Hematopoietic multipotent progenitor cell treated with erythropoietin and hydrocortisone succinate and interleukin-3 and kit ligand, for 4 days (in vitro differentiated cells): Measurements from ENCODE around the gene CRYBG1.
"Not testable (repeated sequence)": the region's sequence is repeated elsewhere in the genome, so short reads cannot be mapped to it uniquely, and the experiment has no call there.

Source experiments
- DNase-seq: peaks from one replicate; pipeline ENCODE4 v3.0.0-alpha.2; 2015

The CRYBG1 gene

DNA sequence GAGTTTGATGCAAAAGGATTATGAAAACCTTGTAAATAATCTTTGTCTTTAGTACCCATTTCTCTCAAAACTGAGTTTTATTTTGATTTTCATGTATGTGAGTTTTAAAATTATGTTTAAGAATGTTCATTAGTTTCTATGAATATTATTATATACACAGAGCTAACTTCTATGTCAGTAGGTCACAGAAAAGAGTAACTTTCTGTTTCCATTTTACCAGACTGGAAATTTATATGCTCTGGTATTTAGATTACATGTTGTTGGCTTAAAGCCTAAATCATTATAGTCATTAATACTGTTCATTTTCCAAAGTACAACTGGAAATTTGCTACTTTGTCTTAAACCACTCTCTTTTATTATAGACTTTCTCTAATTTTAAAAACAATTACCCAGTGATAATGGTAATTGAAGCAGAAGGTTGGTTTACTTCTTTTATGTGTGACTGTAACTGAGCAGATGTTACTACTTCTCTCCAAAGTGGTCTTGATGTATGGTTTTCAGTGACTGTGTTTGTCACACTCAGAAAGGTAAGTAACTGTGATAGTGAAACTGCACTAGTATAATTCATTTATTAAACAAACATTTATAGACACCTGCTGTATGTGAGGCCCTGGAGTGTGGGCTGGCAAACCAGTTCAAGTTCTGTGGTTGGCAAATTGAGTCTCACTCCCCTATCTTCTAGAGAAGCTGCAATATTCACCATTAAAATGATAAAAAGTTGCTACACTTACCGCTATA lies 13.2 kb downstream of the CRYBG1 start:
- DNase-seq: no peak

- no peak for DNase-seq
Observed at GRCh38 chr6:106377061-106377540, 16.6 kb downstream of the CRYBG1 start.

- DNase-seq: no peak
Observed at GRCh38 chr6:106379951-106380350, 19.4 kb downstream of the CRYBG1 start.

GRCh38 chr6:106380407-106380806 lies 19.9 kb downstream of the CRYBG1 start:
- no peak for DNase-seq

- DNase-seq: no peak
Observed at GRCh38 chr6:106381223-106381622, 20.7 kb downstream of the CRYBG1 start.

- DNase-seq: peak; percentile 11
Observed at GRCh38 chr6:106381881-106382280, 21.4 kb downstream of the CRYBG1 start.

GRCh38 chr6:106383573-106383972 lies 23.1 kb downstream of the CRYBG1 start:
- peak; percentile 78 for DNase-seq

DNA sequence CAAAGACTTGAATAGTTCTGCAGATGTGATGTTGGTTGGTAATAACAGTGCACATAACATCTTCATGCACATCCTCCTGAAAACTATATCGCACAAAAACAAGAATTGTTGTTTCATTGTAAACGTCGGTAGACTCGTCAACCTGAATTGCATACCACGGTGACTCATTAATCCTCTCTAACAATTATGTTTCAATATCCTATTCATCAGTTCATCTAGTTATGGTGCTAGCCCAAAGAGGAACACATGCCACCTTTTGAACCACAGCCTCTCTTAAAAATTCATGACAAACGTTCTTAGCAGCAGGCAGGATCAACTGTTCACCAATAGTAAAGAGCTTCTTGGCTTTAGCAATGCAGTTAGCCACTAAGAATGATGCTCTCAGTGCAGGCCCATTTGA lies 25.0 kb downstream of the CRYBG1 start:
- DNase-seq: no peak

DNA sequence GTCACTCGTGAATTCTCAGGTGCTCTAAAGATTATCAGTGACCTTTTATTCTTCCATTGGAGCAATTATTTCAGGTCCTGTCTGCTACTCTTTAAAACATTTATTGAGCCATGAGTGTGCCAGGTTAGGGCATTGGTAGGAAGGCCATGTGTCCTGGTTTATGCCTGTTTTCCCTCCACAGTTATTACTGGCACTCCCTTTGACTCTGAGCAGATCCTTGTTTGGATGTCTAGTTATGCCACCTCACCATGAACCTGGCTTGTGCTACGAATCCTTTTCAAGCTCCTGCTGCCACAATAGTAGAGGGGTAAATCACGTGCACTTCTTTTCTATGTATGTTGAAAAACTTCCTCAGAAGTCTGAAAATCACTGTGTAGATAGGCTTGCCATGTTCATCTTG lies 27.4 kb downstream of the CRYBG1 start:
- DNase-seq: no peak

DNA sequence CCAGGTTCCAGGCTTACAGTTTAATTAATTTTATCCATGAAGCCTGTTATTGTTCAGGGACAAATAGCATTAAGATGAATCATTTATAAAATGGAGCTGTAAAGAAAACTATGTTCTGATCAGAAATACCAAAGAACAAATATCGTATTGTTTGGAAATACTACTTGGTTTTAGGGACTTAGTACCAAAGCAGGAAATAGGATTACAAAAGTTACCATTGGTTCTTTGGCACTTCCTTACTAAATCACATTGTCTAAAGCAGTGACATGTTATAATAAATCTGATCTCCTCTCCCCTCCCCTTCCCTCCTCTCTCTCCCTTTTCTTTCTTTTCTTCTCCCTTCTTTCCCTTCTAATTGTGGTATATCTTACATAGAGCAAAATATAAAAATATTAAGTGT lies 29.6 kb downstream of the CRYBG1 start:
- no peak for DNase-seq

GRCh38 chr6:106396426-106397220 lies 36.1 kb downstream of the CRYBG1 start:
- DNase-seq: no peak

- no peak for DNase-seq
Observed at GRCh38 chr6:106397431-106397830, 36.9 kb downstream of the CRYBG1 start.

DNA sequence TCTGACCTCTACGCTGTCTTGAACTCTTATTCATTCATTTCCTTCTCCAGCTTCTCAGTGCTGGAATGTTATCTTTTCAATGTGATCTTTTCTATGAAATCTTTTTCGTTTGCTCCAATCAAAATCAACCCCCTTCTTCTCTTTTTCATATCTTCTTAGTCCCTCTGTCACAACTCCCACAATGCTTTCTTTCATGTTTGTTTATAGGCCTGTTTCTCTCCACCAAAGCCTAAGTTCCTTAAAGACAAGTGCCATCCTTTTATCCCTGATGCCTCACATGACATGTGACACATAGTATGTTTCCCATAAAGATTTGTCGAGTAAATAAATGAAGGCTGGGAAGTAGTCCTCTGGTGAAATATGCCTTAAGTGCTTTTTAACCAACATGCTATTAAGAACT lies 38.1 kb downstream of the CRYBG1 start:
- DNase-seq: no peak

DNA sequence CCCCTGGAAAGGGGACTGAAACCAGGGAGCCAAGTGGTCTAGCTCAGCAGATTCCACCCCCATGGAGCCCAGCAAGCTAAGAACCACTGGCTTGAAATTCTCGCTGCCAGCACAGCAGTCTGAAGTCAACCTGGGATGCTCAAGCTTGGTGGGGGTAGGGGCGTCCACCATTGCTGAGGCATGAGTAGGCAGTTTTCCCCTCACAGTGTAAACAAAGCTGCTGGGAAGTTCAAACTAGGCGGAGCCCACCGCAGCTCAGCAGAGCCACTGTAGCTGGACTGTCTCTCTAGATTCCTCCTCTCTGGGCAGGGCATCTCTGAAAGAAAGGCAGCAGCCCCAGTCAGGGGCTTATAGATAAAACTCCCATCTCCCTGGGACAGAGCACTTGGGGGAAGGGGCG lies 44.5 kb downstream of the CRYBG1 start:
- not testable (repeated sequence) for DNase-seq

- no peak for DNase-seq
Observed at GRCh38 chr6:106411056-106411455, 50.5 kb downstream of the CRYBG1 start.

DNA sequence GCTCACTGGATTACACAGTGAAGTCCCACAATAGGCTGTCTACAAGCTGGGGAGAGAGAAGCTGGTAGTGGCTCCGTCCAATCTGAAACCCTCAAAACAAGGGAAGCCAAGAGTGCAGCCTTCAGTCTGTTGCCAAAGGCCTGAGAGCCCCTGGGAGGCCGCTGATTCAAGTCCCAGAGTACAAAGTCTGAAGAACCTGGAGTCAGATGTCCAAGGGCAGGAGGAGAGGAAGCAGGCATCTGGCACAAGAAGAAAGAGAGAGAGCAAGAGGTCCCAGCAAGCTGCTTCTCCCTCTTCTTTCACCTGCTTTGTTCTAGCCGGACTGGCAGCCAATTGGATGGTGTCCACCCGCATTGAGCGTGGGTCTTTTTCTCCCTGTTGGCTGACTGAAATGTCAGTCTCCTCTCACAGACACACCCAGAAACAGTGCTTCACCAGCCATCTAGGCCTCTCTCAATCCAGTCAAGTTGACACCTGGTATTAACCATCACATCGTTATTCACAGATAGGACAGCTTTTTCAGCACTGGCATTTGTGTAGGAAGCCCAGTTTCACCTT lies 51.2 kb downstream of the CRYBG1 start:
- no peak for DNase-seq

DNA sequence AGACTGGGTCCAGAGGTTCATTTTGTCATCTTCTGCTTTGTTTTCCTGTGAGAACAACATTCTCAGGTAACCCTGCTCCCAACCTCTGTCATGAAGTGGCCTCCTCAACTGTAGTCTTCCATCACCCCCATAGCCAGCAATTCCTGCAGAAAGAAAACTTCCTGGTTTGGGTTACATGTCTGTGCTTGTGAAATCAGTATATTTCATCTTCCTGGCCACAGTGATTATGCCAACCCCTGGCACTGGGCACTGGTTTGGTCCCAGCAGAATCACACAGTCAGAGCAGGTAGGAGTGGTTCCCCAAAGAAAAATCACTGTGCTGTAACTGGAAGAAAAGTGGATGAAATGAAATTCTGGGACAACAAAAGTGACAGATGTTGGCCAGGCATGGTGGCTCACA lies 52.5 kb downstream of the CRYBG1 start:
- no peak for DNase-seq

DNA sequence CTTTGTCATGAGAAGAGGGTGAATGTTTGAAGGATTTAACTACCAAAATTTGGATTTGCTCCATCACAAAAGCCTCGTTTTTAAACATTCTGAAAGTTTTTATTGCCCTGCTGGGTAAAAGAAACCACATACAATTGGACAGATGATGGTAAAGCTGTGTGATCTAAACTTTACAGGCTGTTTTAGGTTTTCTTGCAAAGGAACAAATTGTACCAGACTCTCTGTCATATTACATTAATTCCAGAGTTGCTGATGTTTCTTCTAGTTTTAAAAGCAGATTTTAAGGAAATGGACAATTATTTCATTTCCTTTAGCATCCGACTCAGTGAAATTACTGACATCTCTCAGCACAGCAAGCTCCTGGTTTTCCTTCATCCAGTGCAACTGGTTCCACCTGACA lies 53.2 kb downstream of the CRYBG1 start:
- DNase-seq: no peak

- DNase-seq: no peak
Observed at GRCh38 chr6:106415921-106416320, 55.4 kb downstream of the CRYBG1 start.

DNA sequence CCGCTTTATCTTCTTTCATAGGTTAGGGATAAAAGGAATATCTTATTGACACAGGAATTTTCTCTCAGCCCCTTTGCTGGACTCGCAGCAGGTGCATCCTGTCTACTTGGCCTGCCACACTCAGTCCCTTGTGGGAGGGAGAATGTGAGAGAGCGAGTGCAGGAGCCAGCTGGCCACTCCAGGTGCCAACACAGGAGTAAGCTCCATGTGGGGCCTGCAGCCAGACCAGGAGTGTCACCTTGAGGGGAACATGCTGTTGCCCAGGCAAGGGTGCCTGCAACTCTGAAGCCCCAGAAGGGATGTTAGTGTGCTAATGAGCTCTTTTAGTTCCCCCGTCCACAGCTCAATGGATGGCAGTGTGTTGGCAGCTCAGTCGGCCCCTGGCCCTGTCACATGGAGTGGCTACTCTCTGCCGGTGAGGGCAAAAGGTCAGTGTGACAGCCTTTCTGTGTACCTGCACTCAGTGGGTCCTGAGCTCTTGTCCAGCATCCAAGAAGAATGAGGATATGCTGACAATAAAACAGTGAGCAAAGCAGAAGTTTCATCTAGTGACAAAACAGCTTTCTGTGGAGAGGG lies 57.1 kb downstream of the CRYBG1 start:
- DNase-seq: no peak

- no peak for DNase-seq
Observed at GRCh38 chr6:106419900-106420613, 59.5 kb downstream of the CRYBG1 start.

- no peak for DNase-seq
Observed at GRCh38 chr6:106421496-106421895, 61.0 kb downstream of the CRYBG1 start.

GRCh38 chr6:106422534-106422933 lies 62.0 kb downstream of the CRYBG1 start:
- DNase-seq: no peak
